Trophoblast cell (in vitro differentiated cells and primary cell): ENCODE results near the gene MED12L.

Source experiments
- DNase-seq, 2 donors: peaks; one replicate each; pipeline ENCODE4 v3.0.0-alpha.2; 2016
- H2AFZ ChIP-seq: 2 replicates; pipeline ENCODE4 v1.6.1; 2013; ENCODE audit warnings: low read length, moderate library complexity, mild to moderate bottlenecking; ENCODE audit not compliant: insufficient read depth, poor library complexity
- H2AK5ac ChIP-seq: 2 replicates; pipeline ENCODE4 v1.6.1; 2013; ENCODE audit warnings: mild to moderate bottlenecking, low read length
- H2BK120ac ChIP-seq: 2 replicates; pipeline ENCODE4 v1.6.1; 2013; ENCODE audit warnings: low read length, mild to moderate bottlenecking, moderate library complexity; ENCODE audit not compliant: insufficient read depth, poor library complexity
- H2BK12ac ChIP-seq: 2 replicates; pipeline ENCODE4 v1.6.1; 2013; ENCODE audit warnings: mild to moderate bottlenecking, low read length, moderate library complexity
- H2BK5ac ChIP-seq: 2 replicates; pipeline ENCODE4 v1.6.1; 2013; ENCODE audit warnings: low read length, low read depth, moderate library complexity, mild to moderate bottlenecking; ENCODE audit not compliant: poor library complexity
- H3K14ac ChIP-seq: 2 replicates; pipeline ENCODE4 v1.6.1; 2013; ENCODE audit warnings: mild to moderate bottlenecking, low read length
- H3K18ac ChIP-seq: 2 replicates; pipeline ENCODE4 v1.6.1; 2013; ENCODE audit warnings: mild to moderate bottlenecking, low read length
- H3K23ac ChIP-seq: 2 replicates; pipeline ENCODE4 v1.6.1; 2013; ENCODE audit warnings: low read length
- H3K27ac ChIP-seq: 2 replicates; pipeline ENCODE4 v1.5.1; 2013; ENCODE audit warnings: low read depth, mild to moderate bottlenecking, inconsistent platforms, low read length, moderate library complexity
- H3K27me3 ChIP-seq: 2 replicates; pipeline ENCODE4 v1.6.1; 2013; ENCODE audit warnings: inconsistent platforms, mild to moderate bottlenecking, low read length, moderate library complexity; ENCODE audit not compliant: insufficient read depth
- H3K36me3 ChIP-seq, 2 experiments: 1 replicate in 1 of 2; 2 replicates in 1 of 2; pipeline ENCODE4 v1.6.1; 2013; ENCODE audit warnings: low read length in 2 of 2, mild to moderate bottlenecking in 2 of 2, moderate library complexity in 1 of 2; ENCODE audit not compliant: insufficient read depth in 2 of 2, control insufficient read depth in 1 of 2
- H3K4ac ChIP-seq: 2 replicates; pipeline ENCODE4 v1.6.1; 2013; ENCODE audit warnings: low read depth, mild to moderate bottlenecking, low read length, moderate library complexity
- H3K4me1 ChIP-seq, 2 experiments: 1 replicate in 1 of 2; 2 replicates in 1 of 2; pipeline ENCODE4 v1.6.1; 2013; ENCODE audit warnings: low read length in 2 of 2, mild to moderate bottlenecking in 2 of 2, moderate library complexity in 1 of 2; ENCODE audit not compliant: insufficient read depth in 2 of 2, control insufficient read depth in 1 of 2
- H3K4me2 ChIP-seq: 2 replicates; pipeline ENCODE4 v1.6.1; 2013; ENCODE audit warnings: inconsistent platforms, mild to moderate bottlenecking, low read length, moderate library complexity
- H3K4me3 ChIP-seq: 2 replicates; pipeline ENCODE4 v1.5.1; 2013; ENCODE audit warnings: mild to moderate bottlenecking, low read depth, low read length, inconsistent platforms
- H3K79me1 ChIP-seq: one replicate; pipeline ENCODE4 v1.6.1; 2013; ENCODE audit warnings: low read length
- H3K79me2 ChIP-seq: 2 replicates; pipeline ENCODE4 v1.6.1; 2013; ENCODE audit warnings: low read length, mild to moderate bottlenecking; ENCODE audit not compliant: control insufficient read depth, insufficient read depth, poor library complexity
- H3K9ac ChIP-seq: 2 replicates; pipeline ENCODE4 v1.6.1; 2013; ENCODE audit warnings: mild to moderate bottlenecking, low read length
- H3K9me3 ChIP-seq: 2 replicates; pipeline ENCODE4 v1.6.1; 2013; ENCODE audit warnings: low read depth, mild to moderate bottlenecking, control low read depth, inconsistent platforms, low read length; ENCODE audit not compliant: insufficient read depth
- H4K12ac ChIP-seq: 2 replicates; pipeline ENCODE4 v1.6.1; 2013; ENCODE audit warnings: low read depth, mild to moderate bottlenecking, low read length, moderate library complexity
- H4K8ac ChIP-seq: 2 replicates; pipeline ENCODE4 v1.6.1; 2013; ENCODE audit warnings: low read depth, mild to moderate bottlenecking, low read length, moderate library complexity
- H4K91ac ChIP-seq: one replicate; pipeline ENCODE4 v1.6.1; 2013; ENCODE audit warnings: low read depth, mild to moderate bottlenecking, low read length, moderate library complexity
- WGBS: extraction: QIAGEN DNeasy Blood & Tissue Kit; methylation state at CpG from one replicate; pipeline ENCODE4 v1.1.7; 2013; ENCODE audit warnings: missing lambda C conversion rate; ENCODE audit not compliant: insufficient read length, insufficient coverage; ENCODE audit errors: extremely low coverage; 5-methylcytosine and 5-hydroxymethylcytosine counted together

The MED12L gene

DNA sequence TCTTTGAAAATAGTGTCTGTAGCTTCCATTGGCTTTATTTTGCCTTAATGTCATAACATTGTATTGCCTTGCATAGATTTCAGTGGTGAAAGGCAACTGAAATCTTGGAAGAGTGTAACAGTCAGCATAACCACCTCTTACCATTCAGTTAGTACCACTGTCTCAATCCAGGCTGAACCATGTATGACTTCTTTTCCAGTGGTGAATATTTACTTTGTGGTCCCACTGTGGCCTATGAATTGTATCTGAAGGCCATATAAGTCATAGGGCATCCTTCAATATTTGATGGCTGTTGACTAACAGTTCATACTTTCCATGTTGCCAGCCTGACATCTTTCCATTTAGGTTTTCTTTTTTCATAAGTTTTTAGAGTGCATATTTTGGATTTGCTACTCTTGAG lies 38.4 kb downstream of the MED12L start:
- DNase-seq = no peak
- no peak overlapping the region for H2BK5ac ChIP-seq
- peaks cover 7 to 11% of the 10 kb centered on the region in 2 experiments for H3K36me3 ChIP-seq
- no peak overlapping the region for H3K4me2 ChIP-seq
- H4K8ac ChIP-seq = no peak overlapping the region
- H2BK120ac ChIP-seq = no peak overlapping the region
- no peaks in the 10 kb centered on the region for H3K79me2 ChIP-seq
- H3K27ac ChIP-seq = no peak overlapping the region
- no peak overlapping the region for H3K4me3 ChIP-seq
- H3K9me3 ChIP-seq = no peaks in the 10 kb centered on the region
- no peak overlapping the region for H3K23ac ChIP-seq
- peaks cover 2 to 7% of the 10 kb centered on the region in 2 experiments for H3K4me1 ChIP-seq
- H2AFZ ChIP-seq = no peak overlapping the region
- no peak overlapping the region for H3K18ac ChIP-seq
- H2BK12ac ChIP-seq = no peak overlapping the region
- no peak overlapping the region for H3K14ac ChIP-seq
- H3K79me1 ChIP-seq = no peaks in the 10 kb centered on the region
- no peak overlapping the region for H4K91ac ChIP-seq
- H3K27me3 ChIP-seq = no peaks in the 10 kb centered on the region
- H4K12ac ChIP-seq = no peak overlapping the region
- no peak overlapping the region for H3K4ac ChIP-seq
- H2AK5ac ChIP-seq = no peak overlapping the region
- no peak overlapping the region for H3K9ac ChIP-seq

DNA sequence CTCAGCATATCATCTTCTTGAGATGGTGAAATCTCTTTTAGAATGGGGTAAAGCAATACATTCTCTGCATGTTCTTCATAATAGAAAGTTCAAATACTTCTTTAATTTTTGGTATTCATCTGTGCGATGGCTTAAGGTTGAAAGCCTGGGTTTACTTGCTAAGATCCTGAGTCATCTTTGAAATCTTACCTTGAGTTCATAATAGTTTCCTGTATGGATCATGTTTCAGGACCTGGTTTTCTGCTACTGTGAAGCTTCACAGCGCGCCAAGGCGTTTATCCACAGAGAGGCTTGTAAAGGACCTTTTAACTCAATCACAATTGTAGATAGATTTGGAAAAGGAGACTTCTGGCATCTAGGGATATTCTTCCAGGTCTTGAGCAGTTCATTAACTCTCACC lies 39.0 kb downstream of the MED12L start:
- Histone ChIP-seq H3K9me3 (no peaks in the 10 kb centered on the region), H2BK12ac (no peak overlapping the region), H3K27ac (no peak overlapping the region), H3K79me1 (no peaks in the 10 kb centered on the region), H3K4ac (no peak overlapping the region), H3K79me2 (no peaks in the 10 kb centered on the region), H3K4me3 (no peak overlapping the region), H3K4me1 (peaks cover 2 to 7% of the 10 kb centered on the region in 2 experiments), H3K36me3 (peaks cover 7 to 11% of the 10 kb centered on the region in 2 experiments), H4K91ac (no peak overlapping the region), H4K8ac (no peak overlapping the region), H3K14ac (no peak overlapping the region), H3K23ac (no peak overlapping the region), H3K4me2 (no peak overlapping the region), H3K9ac (no peak overlapping the region), H3K18ac (no peak overlapping the region), H2AK5ac (no peak overlapping the region), H4K12ac (no peak overlapping the region), H2AFZ (no peak overlapping the region), H2BK120ac (no peak overlapping the region), H2BK5ac (no peak overlapping the region), H3K27me3 (no peaks in the 10 kb centered on the region)
- peak in 1 of 2 donors; percentile 68 for DNase-seq
- no CpG with 5 or more reads among the region's 4 CpGs for WGBS

DNA sequence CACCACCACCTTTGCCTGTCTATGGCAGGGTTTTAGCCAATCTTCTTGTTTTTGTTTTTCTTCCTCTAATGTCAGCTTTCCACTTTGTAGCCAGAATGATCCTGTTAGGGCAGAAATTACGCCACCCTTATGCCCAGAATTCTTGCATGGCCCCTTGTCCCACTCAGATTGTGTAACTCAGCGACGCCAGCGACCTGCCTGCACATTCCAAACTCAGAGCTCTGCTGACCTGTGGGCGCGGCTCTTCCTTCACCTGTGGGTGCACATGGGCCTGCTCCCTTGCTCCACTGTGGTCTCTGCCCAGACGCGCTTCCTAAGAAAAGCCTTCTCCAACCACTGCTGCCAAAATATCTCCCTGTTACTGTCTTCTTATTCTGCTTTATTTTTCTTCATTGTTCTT lies 45.0 kb downstream of the MED12L start:
- H3K36me3 ChIP-seq = peaks cover 11 to 18% of the 10 kb centered on the region in 2 experiments
- no peak overlapping the region for H4K8ac ChIP-seq
- DNase-seq = peak; percentile 92 to 95
- H3K18ac ChIP-seq = no peak overlapping the region
- H3K27ac ChIP-seq = no peak overlapping the region
- no peak overlapping the region for H3K4me2 ChIP-seq
- H3K27me3 ChIP-seq = no peaks in the 10 kb centered on the region
- H3K4me3 ChIP-seq = no peak overlapping the region
- no peaks in the 10 kb centered on the region for H3K9me3 ChIP-seq
- no peak overlapping the region for H2AFZ ChIP-seq
- no peak overlapping the region for H3K23ac ChIP-seq
- H3K9ac ChIP-seq = no peak overlapping the region
- H2AK5ac ChIP-seq = no peak overlapping the region
- no CpG with 5 or more reads among the region's 8 CpGs for WGBS
- peaks cover 2% of the 10 kb centered on the region for H3K79me2 ChIP-seq
- no peak overlapping the region for H2BK12ac ChIP-seq
- H4K12ac ChIP-seq = no peak overlapping the region
- H3K14ac ChIP-seq = no peak overlapping the region
- H3K4ac ChIP-seq = no peak overlapping the region
- H2BK5ac ChIP-seq = no peak overlapping the region
- no peak overlapping the region for H2BK120ac ChIP-seq
- no peak overlapping the region for H4K91ac ChIP-seq
- peaks cover 3% of the 10 kb centered on the region in 2 experiments for H3K4me1 ChIP-seq
- H3K79me1 ChIP-seq = no peaks in the 10 kb centered on the region

DNA sequence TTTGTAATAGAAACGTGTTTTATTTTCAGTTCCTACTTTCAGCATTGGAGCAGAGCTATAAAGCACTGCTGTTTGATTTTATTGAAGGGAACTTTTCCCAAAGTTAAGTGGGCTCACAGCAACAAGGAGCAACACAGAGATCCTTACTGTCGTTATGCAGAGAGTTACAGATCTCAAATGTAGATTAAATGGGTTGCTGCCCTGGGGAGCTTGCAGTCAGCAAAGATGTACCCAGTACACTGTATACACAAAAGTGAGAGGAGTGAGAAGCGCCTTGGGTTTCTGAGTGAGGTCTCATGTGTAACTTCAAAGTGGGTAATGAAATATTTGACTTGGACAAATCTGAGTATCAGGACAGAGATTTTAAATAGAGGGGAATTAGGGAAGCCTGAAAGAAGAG lies 47.7 kb downstream of the MED12L start:
- Histone ChIP-seq H3K14ac (no peak overlapping the region), H3K23ac (no peak overlapping the region), H2BK12ac (no peak overlapping the region), H2BK120ac (no peak overlapping the region), H3K79me1 (no peaks in the 10 kb centered on the region), H3K18ac (no peak overlapping the region), H3K4me1 (peaks cover 0 to 3% of the 10 kb centered on the region in 2 experiments), H3K4me2 (no peak overlapping the region), H4K8ac (no peak overlapping the region), H2AK5ac (no peak overlapping the region), H3K9me3 (no peaks in the 10 kb centered on the region), H4K12ac (no peak overlapping the region), H2BK5ac (no peak overlapping the region), H3K27ac (no peak overlapping the region), H4K91ac (no peak overlapping the region), H3K27me3 (no peaks in the 10 kb centered on the region), H3K4ac (no peak overlapping the region), H2AFZ (no peak overlapping the region), H3K9ac (no peak overlapping the region), H3K79me2 (peaks cover 2% of the 10 kb centered on the region), H3K4me3 (no peak overlapping the region), H3K36me3 (peaks cover 4 to 14% of the 10 kb centered on the region in 2 experiments)
- DNase-seq = no peak
- no CpG with 5 or more reads among the region's 3 CpGs for WGBS
